GM21825 (cell line): Measurements from ENCODE around the gene ZFR2.
"Not testable (repeated sequence)": the region's sequence is repeated elsewhere in the genome, so short reads cannot be mapped to it uniquely, and the experiment has no call there.

Experiments used
- ATAC-seq: cut with Tn5 transposase; IDR thresholded peaks from one replicate; pipeline ENCODE4 v1.9.1; 2021; ENCODE audit warnings: mild to moderate bottlenecking, moderate library complexity; ENCODE audit not compliant: unreplicated experiment

ZFR2 gene

GRCh38 chr19:3816566-3817218 lies 52.1 kb downstream of the ZFR2 start:
- no peak for ATAC-seq

- ATAC-seq, result not testable (repeated sequence)
Observed at GRCh38 chr19:3816148-3816547, 52.7 kb downstream of the ZFR2 start.

GRCh38 chr19:3814648-3815047 lies 54.2 kb downstream of the ZFR2 start:
- ATAC-seq, result no peak

- ATAC-seq, result no peak
Observed at GRCh38 chr19:3813473-3814392, 55.1 kb downstream of the ZFR2 start.

GRCh38 chr19:3810708-3811355 lies 58.0 kb downstream of the ZFR2 start:
- ATAC-seq, result no peak

- no peak for ATAC-seq
Observed at GRCh38 chr19:3809881-3810707, 58.7 kb downstream of the ZFR2 start.

- ATAC-seq, result no peak
Observed at GRCh38 chr19:3808420-3809143, 60.3 kb downstream of the ZFR2 start.

GRCh38 chr19:3807574-3808354 lies 61.1 kb downstream of the ZFR2 start:
- no peak for ATAC-seq

GRCh38 chr19:3807131-3807480 lies 61.7 kb downstream of the ZFR2 start:
- ATAC-seq, result no peak

GRCh38 chr19:3805859-3806258 lies 63.0 kb downstream of the ZFR2 start:
- ATAC-seq, result no peak

- ATAC-seq, result no peak
Observed at GRCh38 chr19:3804429-3804828, 64.4 kb downstream of the ZFR2 start.

GRCh38 chr19:3803986-3804385 lies 64.9 kb downstream of the ZFR2 start:
- no peak for ATAC-seq

- ATAC-seq, result no peak
Observed at GRCh38 chr19:3803114-3803888, 65.5 kb downstream of the ZFR2 start.

GRCh38 chr19:3801412-3802096 lies 67.3 kb downstream of the ZFR2 start:
- ATAC-seq, result no peak

- no peak for ATAC-seq
Observed at GRCh38 chr19:3800996-3801395, 67.8 kb downstream of the ZFR2 start.

GRCh38 chr19:3798137-3798536 lies 70.7 kb downstream of the ZFR2 start:
- ATAC-seq, result no peak

- ATAC-seq, result no peak
Observed at GRCh38 chr19:3796358-3796757, 72.5 kb downstream of the ZFR2 start.

- no peak for ATAC-seq
Observed at GRCh38 chr19:3793799-3794198, 75.0 kb downstream of the ZFR2 start.
